Measurements from ENCODE around the gene SRM. TPM values are rescaled to one million over a fixed set of nuclear protein-coding genes. Genes with fewer than 3 reads are reported as not detected.
A peak's percentile ranks its signal among the peaks of the same experiment; 100 is the strongest.

The SRM gene
- polyA plus RNA-seq (2012; ENCODE audit: insufficient read length, low read depth), result 438 TPM

DNA sequence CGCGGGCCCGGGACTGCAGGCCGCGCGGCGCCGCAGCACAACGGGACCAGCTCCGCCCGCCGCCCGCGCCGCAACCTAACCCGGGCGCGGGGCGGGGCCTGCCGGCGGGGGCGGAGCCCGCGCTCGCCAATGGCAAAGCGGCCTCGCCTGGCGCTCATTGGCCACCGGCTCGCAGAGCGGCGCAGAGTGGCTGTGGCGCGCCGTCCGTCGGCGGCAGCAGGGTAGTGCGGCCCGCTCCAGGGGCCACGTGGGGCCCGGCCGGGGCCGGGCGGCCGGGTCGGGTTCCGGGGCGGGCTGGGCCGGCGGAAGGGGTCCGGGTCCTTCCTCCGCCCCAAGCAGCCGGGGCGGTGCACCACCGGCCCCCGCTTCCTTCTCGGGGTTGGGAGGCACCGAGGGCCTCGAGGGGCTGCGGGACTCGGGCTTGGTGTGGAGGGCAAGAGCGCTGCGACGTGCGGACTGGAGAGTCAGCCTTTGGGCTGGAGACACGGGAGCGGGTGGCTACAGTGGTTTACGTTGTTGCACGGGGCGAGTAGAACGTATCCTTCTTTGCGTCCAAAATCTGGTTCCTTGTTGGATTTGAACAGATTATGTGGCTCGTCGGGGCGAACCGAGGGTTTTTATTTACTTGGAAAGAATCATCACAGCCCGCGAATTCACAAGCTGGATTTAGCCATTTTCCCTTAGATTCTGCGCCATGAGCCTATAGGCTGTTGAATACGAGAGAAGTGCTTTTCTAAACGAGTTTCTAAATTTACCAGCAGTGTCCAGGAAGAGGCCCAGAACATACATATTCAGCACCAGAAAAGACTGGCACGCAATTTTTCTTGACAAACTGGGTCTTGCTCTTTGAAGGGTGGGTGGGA lies at the start of gene SRM:
Gene SRM (minus strand): TSS at position 51 of the 863 bp plus-strand sequence. CDS start 75 bp downstream, outside the sequence.
- TF ChIP-seq FOXP2 (optimal IDR thresholded peaks at IDR 0.05; ENCODE audit: borderline replicate concordance, extremely low read depth, extremely low read length, insufficient read depth) (peak; percentile 11), TAF1 (IDR thresholded peaks at IDR 0.05; ENCODE audit: borderline replicate concordance, insufficient read depth, low read length) (0 out of 2 replicates have a peak, but pooled peaks have one; percentile 27), POLR2AphosphoS5 (IDR thresholded peaks at IDR 0.05; ENCODE audit: low read depth, low read length) (peak; percentile 77), SIN3A (IDR thresholded peaks at IDR 0.05; ENCODE audit: borderline replicate concordance, insufficient read depth, low read length) (no peak)
- TF ChIP-seq, protein P1, sequence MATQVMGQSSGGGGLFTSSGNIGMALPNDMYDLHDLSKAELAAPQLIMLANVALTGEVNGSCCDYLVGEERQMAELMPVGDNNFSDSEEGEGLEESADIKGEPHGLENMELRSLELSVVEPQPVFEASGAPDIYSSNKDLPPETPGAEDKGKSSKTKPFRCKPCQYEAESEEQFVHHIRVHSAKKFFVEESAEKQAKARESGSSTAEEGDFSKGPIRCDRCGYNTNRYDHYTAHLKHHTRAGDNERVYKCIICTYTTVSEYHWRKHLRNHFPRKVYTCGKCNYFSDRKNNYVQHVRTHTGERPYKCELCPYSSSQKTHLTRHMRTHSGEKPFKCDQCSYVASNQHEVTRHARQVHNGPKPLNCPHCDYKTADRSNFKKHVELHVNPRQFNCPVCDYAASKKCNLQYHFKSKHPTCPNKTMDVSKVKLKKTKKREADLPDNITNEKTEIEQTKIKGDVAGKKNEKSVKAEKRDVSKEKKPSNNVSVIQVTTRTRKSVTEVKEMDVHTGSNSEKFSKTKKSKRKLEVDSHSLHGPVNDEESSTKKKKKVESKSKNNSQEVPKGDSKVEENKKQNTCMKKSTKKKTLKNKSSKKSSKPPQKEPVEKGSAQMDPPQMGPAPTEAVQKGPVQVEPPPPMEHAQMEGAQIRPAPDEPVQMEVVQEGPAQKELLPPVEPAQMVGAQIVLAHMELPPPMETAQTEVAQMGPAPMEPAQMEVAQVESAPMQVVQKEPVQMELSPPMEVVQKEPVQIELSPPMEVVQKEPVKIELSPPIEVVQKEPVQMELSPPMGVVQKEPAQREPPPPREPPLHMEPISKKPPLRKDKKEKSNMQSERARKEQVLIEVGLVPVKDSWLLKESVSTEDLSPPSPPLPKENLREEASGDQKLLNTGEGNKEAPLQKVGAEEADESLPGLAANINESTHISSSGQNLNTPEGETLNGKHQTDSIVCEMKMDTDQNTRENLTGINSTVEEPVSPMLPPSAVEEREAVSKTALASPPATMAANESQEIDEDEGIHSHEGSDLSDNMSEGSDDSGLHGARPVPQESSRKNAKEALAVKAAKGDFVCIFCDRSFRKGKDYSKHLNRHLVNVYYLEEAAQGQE (IDR thresholded peaks at IDR 0.05; ENCODE audit: insufficient read depth in 1 of 2, low read depth in 2 of 2, low read length in 2 of 2), result peak in 1 of 2 experiments; percentile 44; a peak in 1 of 4 replicates

DNA sequence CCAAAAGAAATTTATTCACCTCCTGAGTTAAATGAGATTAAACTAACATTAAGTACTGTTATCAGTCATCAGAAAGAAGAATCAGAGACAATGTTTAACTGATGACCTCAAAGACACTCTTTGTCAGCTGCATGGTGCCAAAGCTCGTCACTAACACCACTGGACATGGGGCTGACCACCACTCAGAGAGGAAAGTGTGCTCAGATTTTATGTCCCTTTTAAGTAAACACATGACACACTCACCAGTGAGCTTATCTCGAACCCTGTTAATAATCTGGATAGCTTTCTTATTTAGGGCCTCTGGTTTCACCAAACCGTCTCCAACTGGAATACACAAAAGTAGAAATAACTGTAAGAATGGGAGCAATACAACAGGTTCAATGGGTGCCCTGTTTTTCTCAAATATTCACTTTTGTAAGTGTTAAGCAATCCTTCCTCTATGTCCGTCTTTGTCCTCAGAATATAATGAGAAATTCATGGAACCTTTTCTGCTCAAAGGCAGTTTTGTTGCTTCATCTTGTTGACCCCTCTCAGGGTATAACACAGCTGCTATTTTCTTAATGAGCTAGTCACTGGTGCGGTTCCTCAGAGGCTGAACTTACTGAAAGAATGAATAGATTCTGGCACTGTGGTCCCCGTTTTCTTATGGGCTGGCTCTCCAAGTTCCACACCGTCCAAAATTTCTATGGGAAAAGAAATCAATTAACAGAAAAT lies 49.4 kb upstream of the SRM start:
- no peak for TF ChIP-seq FOXP2 (optimal IDR thresholded peaks at IDR 0.05; ENCODE audit: borderline replicate concordance, extremely low read depth, extremely low read length, insufficient read depth)
- no peak for TF ChIP-seq POLR2AphosphoS5 (IDR thresholded peaks at IDR 0.05; ENCODE audit: low read depth, low read length)

DNA sequence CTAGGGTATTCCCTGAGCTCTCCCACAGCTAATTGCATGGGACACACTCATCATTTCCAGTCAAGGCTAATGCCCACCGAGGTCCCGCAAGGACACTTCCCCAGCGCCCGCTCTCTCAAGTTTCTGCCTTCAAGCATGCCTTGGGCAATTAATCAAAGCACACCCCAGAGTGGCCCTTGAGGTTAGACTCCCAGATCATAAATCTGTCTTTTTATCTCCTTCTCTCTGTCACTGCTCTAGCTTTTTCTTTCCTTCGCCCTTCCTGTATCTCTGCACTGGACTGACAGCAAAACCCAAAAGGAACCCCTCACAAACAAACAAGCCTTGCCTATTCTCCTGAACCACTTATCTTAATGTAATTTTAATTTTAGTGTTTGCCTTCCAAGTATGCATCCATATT lies 47.8 kb upstream of the SRM start:
- TF ChIP-seq POLR2AphosphoS5 (IDR thresholded peaks at IDR 0.05; ENCODE audit: low read depth, low read length) (no peak), SIN3A (IDR thresholded peaks at IDR 0.05; ENCODE audit: borderline replicate concordance, insufficient read depth, low read length) (no peak), TAF1 (IDR thresholded peaks at IDR 0.05; ENCODE audit: borderline replicate concordance, insufficient read depth, low read length) (no peak), FOXP2 (optimal IDR thresholded peaks at IDR 0.05; ENCODE audit: borderline replicate concordance, extremely low read depth, extremely low read length, insufficient read depth) (no peak)
- TF ChIP-seq, protein P1 (IDR thresholded peaks at IDR 0.05; ENCODE audit: insufficient read depth in 1 of 2, low read depth in 2 of 2, low read length in 2 of 2), result no peak

- TF ChIP-seq TAF1 (IDR thresholded peaks at IDR 0.05; ENCODE audit: borderline replicate concordance, insufficient read depth, low read length) (no peak), FOXP2 (optimal IDR thresholded peaks at IDR 0.05; ENCODE audit: borderline replicate concordance, extremely low read depth, extremely low read length, insufficient read depth) (no peak), SIN3A (IDR thresholded peaks at IDR 0.05; ENCODE audit: borderline replicate concordance, insufficient read depth, low read length) (no peak), POLR2AphosphoS5 (IDR thresholded peaks at IDR 0.05; ENCODE audit: low read depth, low read length) (no peak)
- TF ChIP-seq, protein P1 (IDR thresholded peaks at IDR 0.05; ENCODE audit: insufficient read depth in 1 of 2, low read depth in 2 of 2, low read length in 2 of 2), result no peak
Observed at GRCh38 chr1:11105586-11105985, 45.8 kb upstream of the SRM start.

DNA sequence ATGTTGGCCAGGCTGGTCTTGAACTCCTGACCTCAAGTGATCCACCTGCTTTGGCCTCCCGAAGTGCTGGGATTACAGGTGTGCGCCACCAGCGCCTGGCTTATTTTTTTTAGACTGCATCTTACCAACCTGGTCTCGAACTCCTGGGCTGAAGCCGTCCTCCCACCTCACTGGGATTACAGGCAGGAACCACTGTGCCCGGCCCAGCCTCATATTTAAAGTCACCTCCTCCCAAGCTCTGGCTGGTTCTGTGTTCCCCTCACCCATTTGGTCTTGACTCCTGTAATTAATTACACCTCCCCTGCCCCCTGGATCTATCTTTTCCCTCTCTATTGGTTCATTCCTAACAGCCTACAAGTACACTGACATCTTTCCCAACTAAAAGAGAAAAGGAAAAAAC lies 41.5 kb upstream of the SRM start:
- TF ChIP-seq, protein P1 (IDR thresholded peaks at IDR 0.05; ENCODE audit: insufficient read depth in 1 of 2, low read depth in 2 of 2, low read length in 2 of 2), result no peak
- no peak for TF ChIP-seq POLR2AphosphoS5 (IDR thresholded peaks at IDR 0.05; ENCODE audit: low read depth, low read length)
- no peak for TF ChIP-seq SIN3A (IDR thresholded peaks at IDR 0.05; ENCODE audit: borderline replicate concordance, insufficient read depth, low read length)
- no peak for TF ChIP-seq FOXP2 (optimal IDR thresholded peaks at IDR 0.05; ENCODE audit: borderline replicate concordance, extremely low read depth, extremely low read length, insufficient read depth)
- no peak for TF ChIP-seq TAF1 (IDR thresholded peaks at IDR 0.05; ENCODE audit: borderline replicate concordance, insufficient read depth, low read length)

Measured in PFSK-1 (cell line).